ENCODE results near the gene SEMA3F.

Gene SEMA3F

DNA sequence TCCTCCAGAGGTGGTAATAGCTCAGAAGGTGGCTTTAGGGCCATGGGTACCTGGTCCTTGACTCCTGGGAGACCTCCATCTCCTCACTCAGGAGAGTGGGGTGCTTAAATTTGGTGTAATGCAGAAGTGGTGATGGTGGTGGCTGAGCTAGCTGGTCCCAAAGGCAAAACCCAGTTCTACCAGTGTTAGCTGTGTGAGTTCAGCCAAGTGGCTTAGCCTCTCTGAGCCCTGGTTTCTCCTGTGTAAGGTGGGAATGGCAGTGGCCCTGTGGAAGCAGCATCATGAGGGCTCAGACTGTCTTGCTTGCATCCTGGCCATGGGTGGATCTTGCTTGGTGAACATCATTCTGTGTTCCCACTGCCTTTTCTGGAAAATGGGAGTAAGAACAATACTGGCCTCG, 9.4 kb downstream of the SEMA3F start:
- DNase-seq (ENCODE audit: low read depth in 1 of 2, low spot score in 1 of 2) = no peak
- Histone ChIP-seq H3K27ac (replicated peaks) (no peak overlapping the region), H3K27me3 (ENCODE audit: insufficient read depth, poor library complexity, severe bottlenecking) (peaks cover 3% of the 10 kb centered on the region), H3K4me3 (replicated peaks; ENCODE audit: insufficient read depth, low read length) (no peak overlapping the region)
- TF ChIP-seq POLR2AphosphoS5 (IDR thresholded peaks at IDR 0.05; ENCODE audit: low read depth) (no peak), SPI1 (IDR thresholded peaks at IDR 0.05; ENCODE audit: borderline replicate concordance, low read depth) (no peak), GABPA (IDR thresholded peaks at IDR 0.05; ENCODE audit: low read depth) (no peak)
- TF ChIP-seq, protein P1, sequence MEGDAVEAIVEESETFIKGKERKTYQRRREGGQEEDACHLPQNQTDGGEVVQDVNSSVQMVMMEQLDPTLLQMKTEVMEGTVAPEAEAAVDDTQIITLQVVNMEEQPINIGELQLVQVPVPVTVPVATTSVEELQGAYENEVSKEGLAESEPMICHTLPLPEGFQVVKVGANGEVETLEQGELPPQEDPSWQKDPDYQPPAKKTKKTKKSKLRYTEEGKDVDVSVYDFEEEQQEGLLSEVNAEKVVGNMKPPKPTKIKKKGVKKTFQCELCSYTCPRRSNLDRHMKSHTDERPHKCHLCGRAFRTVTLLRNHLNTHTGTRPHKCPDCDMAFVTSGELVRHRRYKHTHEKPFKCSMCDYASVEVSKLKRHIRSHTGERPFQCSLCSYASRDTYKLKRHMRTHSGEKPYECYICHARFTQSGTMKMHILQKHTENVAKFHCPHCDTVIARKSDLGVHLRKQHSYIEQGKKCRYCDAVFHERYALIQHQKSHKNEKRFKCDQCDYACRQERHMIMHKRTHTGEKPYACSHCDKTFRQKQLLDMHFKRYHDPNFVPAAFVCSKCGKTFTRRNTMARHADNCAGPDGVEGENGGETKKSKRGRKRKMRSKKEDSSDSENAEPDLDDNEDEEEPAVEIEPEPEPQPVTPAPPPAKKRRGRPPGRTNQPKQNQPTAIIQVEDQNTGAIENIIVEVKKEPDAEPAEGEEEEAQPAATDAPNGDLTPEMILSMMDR (IDR thresholded peaks at IDR 0.05; ENCODE audit: insufficient read depth, low read length) = no peak
- TF ChIP-seq, protein P2, sequence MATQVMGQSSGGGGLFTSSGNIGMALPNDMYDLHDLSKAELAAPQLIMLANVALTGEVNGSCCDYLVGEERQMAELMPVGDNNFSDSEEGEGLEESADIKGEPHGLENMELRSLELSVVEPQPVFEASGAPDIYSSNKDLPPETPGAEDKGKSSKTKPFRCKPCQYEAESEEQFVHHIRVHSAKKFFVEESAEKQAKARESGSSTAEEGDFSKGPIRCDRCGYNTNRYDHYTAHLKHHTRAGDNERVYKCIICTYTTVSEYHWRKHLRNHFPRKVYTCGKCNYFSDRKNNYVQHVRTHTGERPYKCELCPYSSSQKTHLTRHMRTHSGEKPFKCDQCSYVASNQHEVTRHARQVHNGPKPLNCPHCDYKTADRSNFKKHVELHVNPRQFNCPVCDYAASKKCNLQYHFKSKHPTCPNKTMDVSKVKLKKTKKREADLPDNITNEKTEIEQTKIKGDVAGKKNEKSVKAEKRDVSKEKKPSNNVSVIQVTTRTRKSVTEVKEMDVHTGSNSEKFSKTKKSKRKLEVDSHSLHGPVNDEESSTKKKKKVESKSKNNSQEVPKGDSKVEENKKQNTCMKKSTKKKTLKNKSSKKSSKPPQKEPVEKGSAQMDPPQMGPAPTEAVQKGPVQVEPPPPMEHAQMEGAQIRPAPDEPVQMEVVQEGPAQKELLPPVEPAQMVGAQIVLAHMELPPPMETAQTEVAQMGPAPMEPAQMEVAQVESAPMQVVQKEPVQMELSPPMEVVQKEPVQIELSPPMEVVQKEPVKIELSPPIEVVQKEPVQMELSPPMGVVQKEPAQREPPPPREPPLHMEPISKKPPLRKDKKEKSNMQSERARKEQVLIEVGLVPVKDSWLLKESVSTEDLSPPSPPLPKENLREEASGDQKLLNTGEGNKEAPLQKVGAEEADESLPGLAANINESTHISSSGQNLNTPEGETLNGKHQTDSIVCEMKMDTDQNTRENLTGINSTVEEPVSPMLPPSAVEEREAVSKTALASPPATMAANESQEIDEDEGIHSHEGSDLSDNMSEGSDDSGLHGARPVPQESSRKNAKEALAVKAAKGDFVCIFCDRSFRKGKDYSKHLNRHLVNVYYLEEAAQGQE (IDR thresholded peaks at IDR 0.05; ENCODE audit: insufficient replicate concordance, low read depth) = no peak

DNA sequence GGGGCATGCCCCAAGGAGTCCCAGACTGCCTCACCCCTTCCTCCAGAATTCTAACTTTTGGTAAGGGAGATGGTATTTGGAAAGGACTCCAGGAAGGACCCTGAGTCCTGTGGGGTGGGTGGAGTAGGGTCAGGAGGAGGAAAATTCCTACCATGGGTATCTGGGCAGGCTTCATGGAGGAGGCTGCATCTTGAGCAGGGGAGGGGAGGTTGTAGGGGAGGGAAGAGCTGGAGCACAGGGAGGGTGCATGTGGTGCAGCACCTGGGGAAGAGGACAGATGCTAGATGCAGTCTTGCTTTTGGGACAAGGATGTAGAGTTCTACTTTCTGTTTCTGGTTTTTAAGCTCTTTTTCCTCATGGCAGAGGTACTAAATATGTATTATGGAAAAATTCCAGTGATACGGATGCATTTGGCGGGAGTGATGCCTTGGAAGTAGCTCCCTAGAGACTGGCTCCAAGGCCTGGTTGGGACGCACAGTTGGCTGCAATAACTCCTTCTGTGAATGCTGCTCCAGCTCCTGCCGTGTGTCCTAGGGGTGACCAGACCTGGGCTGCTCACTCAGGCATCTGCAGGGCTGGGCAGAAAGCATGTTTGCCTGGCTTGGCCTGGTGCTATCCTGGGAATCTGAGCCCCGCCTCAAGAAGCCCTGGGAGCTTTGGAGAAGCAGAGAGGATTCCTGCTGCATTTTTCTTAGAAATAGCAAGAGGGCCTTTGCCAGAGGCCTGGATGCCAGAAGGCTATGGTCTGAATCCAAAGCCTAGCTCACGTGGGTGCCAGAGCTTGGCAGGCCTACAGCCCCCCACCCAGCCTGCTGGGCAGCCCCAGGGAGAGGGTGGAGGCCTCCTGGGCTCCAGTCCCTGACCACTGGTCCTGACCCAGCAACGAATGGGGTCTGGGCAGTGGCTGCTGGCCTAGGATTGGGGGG, 10.1 kb downstream of the SEMA3F start:
- Histone ChIP-seq H3K27me3 (ENCODE audit: insufficient read depth, poor library complexity, severe bottlenecking) (peaks cover 3% of the 10 kb centered on the region), H3K4me3 (replicated peaks; ENCODE audit: insufficient read depth, low read length) (no peak overlapping the region), H3K27ac (replicated peaks) (no peak overlapping the region)
- no peak for DNase-seq (ENCODE audit: low read depth in 1 of 2, low spot score in 1 of 2)
- no peak for TF ChIP-seq POLR2AphosphoS5 (IDR thresholded peaks at IDR 0.05; ENCODE audit: low read depth)
- TF ChIP-seq, protein P1 (IDR thresholded peaks at IDR 0.05; ENCODE audit: insufficient read depth, low read length) = no peak
- TF ChIP-seq, protein P2 (IDR thresholded peaks at IDR 0.05; ENCODE audit: insufficient replicate concordance, low read depth) = no peak

DNA sequence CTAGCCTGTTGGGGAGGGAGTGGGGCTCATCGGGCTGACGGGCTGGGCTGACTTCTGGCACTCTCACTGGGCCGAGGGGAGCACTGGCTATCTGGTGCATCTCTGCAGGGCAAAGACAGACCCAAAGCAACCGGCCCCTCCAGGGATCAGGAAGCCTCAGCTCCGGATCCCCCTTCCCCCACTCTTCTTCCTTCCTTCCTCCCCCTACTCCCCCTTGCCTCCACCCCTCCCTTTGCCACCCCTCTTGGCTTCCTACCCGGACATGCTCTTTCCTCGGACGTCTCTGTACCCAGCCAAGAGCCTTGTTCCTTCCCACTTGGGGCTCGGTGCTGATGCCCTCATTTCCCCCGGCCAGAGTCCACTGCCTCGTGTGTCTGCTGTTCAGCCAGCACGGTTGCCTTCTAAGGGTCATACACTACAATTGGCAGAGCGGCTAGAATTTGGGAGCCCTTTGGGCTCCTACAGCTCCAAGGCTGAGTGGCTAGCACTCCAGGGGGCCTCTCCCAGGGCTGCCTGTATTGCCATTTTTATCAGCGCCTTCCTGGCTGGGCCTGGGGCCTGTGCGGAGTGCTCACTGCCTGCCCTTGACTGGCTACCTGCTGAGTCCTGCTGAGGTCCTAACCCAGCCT, 10.9 kb downstream of the SEMA3F start:
- H3K4me3 ChIP-seq (replicated peaks; ENCODE audit: insufficient read depth, low read length) = no peak overlapping the region
- DNase-seq (ENCODE audit: low read depth in 1 of 2, low spot score in 1 of 2) = no peak
- H3K27ac ChIP-seq (replicated peaks) = no peak overlapping the region
- TF ChIP-seq, protein P1 (IDR thresholded peaks at IDR 0.05; ENCODE audit: insufficient read depth, low read length) = no peak
- TF ChIP-seq SPI1 (IDR thresholded peaks at IDR 0.05; ENCODE audit: borderline replicate concordance, low read depth) (no peak), POLR2AphosphoS5 (IDR thresholded peaks at IDR 0.05; ENCODE audit: low read depth) (no peak), GABPA (IDR thresholded peaks at IDR 0.05; ENCODE audit: low read depth) (no peak)
- TF ChIP-seq, protein P2 (IDR thresholded peaks at IDR 0.05; ENCODE audit: insufficient replicate concordance, low read depth) = no peak
- peaks cover 3% of the 10 kb centered on the region for H3K27me3 ChIP-seq (ENCODE audit: insufficient read depth, poor library complexity, severe bottlenecking)
